Stimulated activated CD8-positive, alpha-beta memory T cell treated with anti-CD3 and anti-CD28 coated beads, Interleukin-15, amount 100 ng/mL, for 48 hours (primary cell): Measurements from ENCODE around the gene UVRAG.
"Not testable (repeated sequence)": the region's sequence is repeated elsewhere in the genome, so short reads cannot be mapped to it uniquely, and the experiment has no call there.

Experiments
- DNase-seq, 2 donors: peaks; one replicate each; pipeline ENCODE4 v3.0.0-alpha.2; 2020; ENCODE audit warnings: low read depth in 2 of 2

Gene UVRAG

GRCh38 chr11:76025817-76026216 lies 210.8 kb downstream of the UVRAG start:
- DNase-seq = no peak

GRCh38 chr11:76026281-76026680 lies 211.3 kb downstream of the UVRAG start:
- no peak for DNase-seq

- no peak for DNase-seq
Observed at GRCh38 chr11:76026862-76027261, 211.9 kb downstream of the UVRAG start.

- DNase-seq = no peak
Observed at GRCh38 chr11:76030286-76030685, 215.3 kb downstream of the UVRAG start.

- no peak for DNase-seq
Observed at GRCh38 chr11:76030968-76031590, 216.1 kb downstream of the UVRAG start.

- no peak for DNase-seq
Observed at GRCh38 chr11:76033699-76034098, 218.7 kb downstream of the UVRAG start.

- DNase-seq = no peak
Observed at GRCh38 chr11:76035020-76035419, 220.0 kb downstream of the UVRAG start.

GRCh38 chr11:76038608-76039007 lies 223.6 kb downstream of the UVRAG start:
- DNase-seq = no peak

GRCh38 chr11:76041208-76041607 lies 226.2 kb downstream of the UVRAG start:
- DNase-seq = no peak

- no peak for DNase-seq
Observed at GRCh38 chr11:76044750-76045320, 229.8 kb downstream of the UVRAG start.

- no peak for DNase-seq
Observed at GRCh38 chr11:76047231-76047630, 232.2 kb downstream of the UVRAG start.

- DNase-seq = no peak
Observed at GRCh38 chr11:76047766-76048165, 232.8 kb downstream of the UVRAG start.

GRCh38 chr11:76048763-76049162 lies 233.8 kb downstream of the UVRAG start:
- DNase-seq = no peak

- no peak for DNase-seq
Observed at GRCh38 chr11:76049511-76049910, 234.5 kb downstream of the UVRAG start.

GRCh38 chr11:76051937-76052336 lies 236.9 kb downstream of the UVRAG start:
- DNase-seq = no peak

- DNase-seq = no peak
Observed at GRCh38 chr11:76054330-76054729, 239.3 kb downstream of the UVRAG start.

GRCh38 chr11:76056876-76057275 lies 241.9 kb downstream of the UVRAG start:
- no peak for DNase-seq

GRCh38 chr11:76060475-76061036 lies 245.5 kb downstream of the UVRAG start:
- not testable (repeated sequence) for DNase-seq

- DNase-seq = no peak
Observed at GRCh38 chr11:76062733-76063132, 247.7 kb downstream of the UVRAG start.

GRCh38 chr11:76064192-76064591 lies 249.2 kb downstream of the UVRAG start:
- no peak for DNase-seq

- DNase-seq = no peak
Observed at GRCh38 chr11:76067099-76067498, 252.1 kb downstream of the UVRAG start.

GRCh38 chr11:76069001-76069400 lies 254.0 kb downstream of the UVRAG start:
- DNase-seq = no peak

- DNase-seq = no peak
Observed at GRCh38 chr11:76071090-76071489, 256.1 kb downstream of the UVRAG start.

GRCh38 chr11:76073724-76074123 lies 258.7 kb downstream of the UVRAG start:
- no peak for DNase-seq
